Retinal pigment epithelial cell (primary cell): ENCODE results near the gene DUSP22.

Experiments
- DNase-seq: peaks from one replicate; pipeline ENCODE4 v3.0.0-alpha.2; 2010; ENCODE audit warnings: low read depth
- H3K4me3 ChIP-seq: 2 replicates; pipeline ENCODE4 v1.5.1; 2011; ENCODE audit warnings: mild to moderate bottlenecking, low read length, control low read depth, moderate library complexity
- TF ChIP-seq, protein P1 (sequence below): conservative IDR thresholded peaks from 2 replicates; pipeline ENCODE4 v1.5.1; 2011; ENCODE audit warnings: low read depth, low read length, control low read depth, inconsistent platforms

Gene DUSP22

DNA sequence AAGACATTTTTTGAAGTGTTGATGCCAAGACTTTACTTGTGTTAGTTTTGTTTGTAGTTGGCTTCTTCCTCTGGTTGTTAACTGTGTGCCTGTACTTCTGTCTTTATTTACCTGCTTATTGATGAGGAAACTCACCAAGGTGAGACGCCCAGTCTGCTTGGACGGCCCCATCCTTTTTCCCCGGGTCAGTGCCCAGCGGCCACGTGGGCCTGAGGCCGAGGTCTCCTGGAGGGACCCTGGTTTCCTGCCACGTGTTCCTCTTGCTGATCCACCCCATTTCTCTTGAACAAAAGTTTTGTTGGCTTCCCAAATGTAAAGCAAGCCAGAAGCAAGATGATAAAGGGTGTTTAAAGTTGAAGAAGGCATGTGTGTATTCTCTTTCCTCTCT is 24.8 kb downstream of the DUSP22 start:
- TF ChIP-seq, protein P1, sequence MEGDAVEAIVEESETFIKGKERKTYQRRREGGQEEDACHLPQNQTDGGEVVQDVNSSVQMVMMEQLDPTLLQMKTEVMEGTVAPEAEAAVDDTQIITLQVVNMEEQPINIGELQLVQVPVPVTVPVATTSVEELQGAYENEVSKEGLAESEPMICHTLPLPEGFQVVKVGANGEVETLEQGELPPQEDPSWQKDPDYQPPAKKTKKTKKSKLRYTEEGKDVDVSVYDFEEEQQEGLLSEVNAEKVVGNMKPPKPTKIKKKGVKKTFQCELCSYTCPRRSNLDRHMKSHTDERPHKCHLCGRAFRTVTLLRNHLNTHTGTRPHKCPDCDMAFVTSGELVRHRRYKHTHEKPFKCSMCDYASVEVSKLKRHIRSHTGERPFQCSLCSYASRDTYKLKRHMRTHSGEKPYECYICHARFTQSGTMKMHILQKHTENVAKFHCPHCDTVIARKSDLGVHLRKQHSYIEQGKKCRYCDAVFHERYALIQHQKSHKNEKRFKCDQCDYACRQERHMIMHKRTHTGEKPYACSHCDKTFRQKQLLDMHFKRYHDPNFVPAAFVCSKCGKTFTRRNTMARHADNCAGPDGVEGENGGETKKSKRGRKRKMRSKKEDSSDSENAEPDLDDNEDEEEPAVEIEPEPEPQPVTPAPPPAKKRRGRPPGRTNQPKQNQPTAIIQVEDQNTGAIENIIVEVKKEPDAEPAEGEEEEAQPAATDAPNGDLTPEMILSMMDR = no peak
- H3K4me3 ChIP-seq = no peak overlapping the region
- DNase-seq = no peak

DNA sequence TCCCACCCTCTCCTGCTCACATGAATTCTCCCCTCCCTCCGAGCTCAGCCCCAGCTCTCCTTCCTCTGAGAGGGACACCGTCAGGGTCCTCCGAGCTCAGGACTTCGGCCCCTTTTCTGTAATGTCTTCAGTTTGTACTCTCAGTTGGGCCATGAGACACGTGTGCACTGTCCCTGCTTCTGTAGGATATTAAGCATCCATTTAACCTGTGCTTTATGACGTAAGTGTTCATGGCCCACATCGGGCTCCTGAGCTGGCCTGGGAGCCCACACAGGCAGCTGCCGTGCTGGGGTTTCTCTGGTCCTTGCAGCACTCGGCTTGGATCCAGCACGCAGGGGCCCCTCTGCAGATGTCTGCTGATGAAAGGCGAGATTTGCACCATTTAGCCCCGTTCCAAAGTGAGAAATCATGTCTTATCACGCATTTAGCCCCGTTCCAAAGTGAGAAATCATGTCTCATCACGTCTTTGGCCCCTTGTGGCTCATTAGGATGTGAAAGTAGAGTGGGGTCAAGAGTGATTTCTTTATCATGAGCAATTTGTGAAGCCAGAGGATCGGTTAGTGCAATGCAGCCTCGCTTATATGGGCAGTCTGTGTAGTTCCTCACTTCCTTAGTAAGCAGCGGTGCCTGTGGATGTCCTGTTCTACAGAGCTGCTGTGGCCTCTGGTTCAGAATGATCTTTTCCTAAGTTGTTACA is 25.3 kb downstream of the DUSP22 start:
- TF ChIP-seq, protein P1 = no peak
- no peak overlapping the region for H3K4me3 ChIP-seq
- DNase-seq = no peak

GRCh38 chr6:318243-318890 is 26.1 kb downstream of the DUSP22 start:
- no peak overlapping the region for H3K4me3 ChIP-seq
- TF ChIP-seq, protein P1 = no peak
- DNase-seq = no peak

DNA sequence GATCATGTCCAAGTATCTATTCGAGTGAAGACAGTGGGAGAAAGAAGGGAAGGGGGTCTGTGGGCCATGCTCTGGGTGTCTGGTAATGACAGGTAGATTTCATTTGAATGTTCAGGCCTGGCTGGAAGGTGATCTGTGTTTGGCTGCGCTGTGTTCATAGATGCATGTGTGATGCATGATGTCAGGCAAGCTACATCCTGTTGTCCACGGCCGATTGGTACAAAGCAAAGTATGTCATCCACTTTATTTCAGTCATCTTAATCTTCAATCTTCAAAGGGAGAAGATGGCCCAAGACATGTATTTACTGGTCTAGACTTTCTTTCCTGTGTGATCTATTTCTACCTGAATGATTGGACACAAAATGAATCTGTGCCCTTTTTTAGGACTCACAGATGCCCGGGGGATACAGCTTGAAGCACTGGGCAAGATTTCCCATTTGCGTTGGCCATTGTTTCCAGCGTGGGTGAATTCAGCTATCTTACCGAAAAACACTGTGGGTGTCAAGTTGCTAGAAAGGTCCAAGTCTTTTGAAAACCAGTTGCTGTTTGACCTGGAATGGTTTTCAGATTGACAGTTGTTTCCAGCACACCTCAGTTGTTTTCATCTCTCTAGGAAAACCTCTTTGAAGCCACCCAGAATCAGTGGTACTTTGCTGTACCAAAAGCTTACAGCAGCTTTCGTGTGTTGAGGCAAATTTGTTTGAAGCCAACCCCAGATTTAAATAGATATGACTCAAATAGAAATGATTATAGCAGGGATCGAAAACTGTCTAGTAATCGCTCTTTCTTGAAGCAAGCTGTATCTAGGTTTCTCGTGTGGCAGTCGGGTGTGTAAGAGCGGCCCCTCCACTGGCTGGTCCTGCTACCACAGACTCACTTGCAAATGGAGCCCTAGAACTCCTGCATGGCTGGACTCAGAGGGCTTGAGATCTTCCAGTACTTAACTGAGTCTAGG is 27.2 kb downstream of the DUSP22 start:
- TF ChIP-seq, protein P1 = no peak
- no peak for DNase-seq
- H3K4me3 ChIP-seq = no peak overlapping the region

GRCh38 chr6:320351-321157 is 28.3 kb downstream of the DUSP22 start:
- no peak for DNase-seq
- H3K4me3 ChIP-seq = no peak overlapping the region
- TF ChIP-seq, protein P1 = no peak

- H3K4me3 ChIP-seq = no peak overlapping the region
- TF ChIP-seq, protein P1 = no peak
- DNase-seq = no peak
Measured at GRCh38 chr6:321158-321438, 28.8 kb downstream of the DUSP22 start.
